Measurements from ENCODE around the gene HUWE1. TPM values are rescaled to one million over a fixed set of nuclear protein-coding genes. Genes with fewer than 3 reads are reported as not detected.

Gene HUWE1
- total and polyA plus RNA-seq, 10 donors, result 19.1 to 204 (median 136) TPM

GRCh38 chrX:53682885-53683555 is 3.5 kb downstream of the HUWE1 start:
- peak overlapping the region; percentile 40 to 83 (median 54) for H3K4me3 ChIP-seq
- peaks cover 0 to 38% (median 12%) of the 10 kb centered on the region in 6 donors for H3K36me3 ChIP-seq
- H3K27me3 ChIP-seq (replicated peaks in 1 of 7), result no peaks in the 10 kb centered on the region
- intact Hi-C loops (cut with DNase I; ENCODE audit: low total_unique reads), result no loop called here
- peak overlapping the region; percentile 76 to 94 (median 90) for H3K27ac ChIP-seq
- H3K9me3 ChIP-seq, result peaks cover 0 to 3% (median 0%) of the 10 kb centered on the region in 8 donors
- 2 to 41% (median 3%) methylated on average over 23 to 24 of the region's 24 CpGs for WGBS, 5 donors
- TF ChIP-seq POLR2A (IDR thresholded peaks at IDR 0.05) (no peak), POLR2AphosphoS5 (IDR thresholded peaks at IDR 0.05) (peak in 1 of 3 donors; percentile 60)
- TF ChIP-seq, protein P1, sequence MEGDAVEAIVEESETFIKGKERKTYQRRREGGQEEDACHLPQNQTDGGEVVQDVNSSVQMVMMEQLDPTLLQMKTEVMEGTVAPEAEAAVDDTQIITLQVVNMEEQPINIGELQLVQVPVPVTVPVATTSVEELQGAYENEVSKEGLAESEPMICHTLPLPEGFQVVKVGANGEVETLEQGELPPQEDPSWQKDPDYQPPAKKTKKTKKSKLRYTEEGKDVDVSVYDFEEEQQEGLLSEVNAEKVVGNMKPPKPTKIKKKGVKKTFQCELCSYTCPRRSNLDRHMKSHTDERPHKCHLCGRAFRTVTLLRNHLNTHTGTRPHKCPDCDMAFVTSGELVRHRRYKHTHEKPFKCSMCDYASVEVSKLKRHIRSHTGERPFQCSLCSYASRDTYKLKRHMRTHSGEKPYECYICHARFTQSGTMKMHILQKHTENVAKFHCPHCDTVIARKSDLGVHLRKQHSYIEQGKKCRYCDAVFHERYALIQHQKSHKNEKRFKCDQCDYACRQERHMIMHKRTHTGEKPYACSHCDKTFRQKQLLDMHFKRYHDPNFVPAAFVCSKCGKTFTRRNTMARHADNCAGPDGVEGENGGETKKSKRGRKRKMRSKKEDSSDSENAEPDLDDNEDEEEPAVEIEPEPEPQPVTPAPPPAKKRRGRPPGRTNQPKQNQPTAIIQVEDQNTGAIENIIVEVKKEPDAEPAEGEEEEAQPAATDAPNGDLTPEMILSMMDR (IDR thresholded peaks at IDR 0.05 in 8 of 11, conservative IDR thresholded peaks at IDR 0.05 in 3 of 11), result no peak
- H3K4me1 ChIP-seq, result peaks cover 2 to 52% (median 29%) of the 10 kb centered on the region in 6 donors
- DNase-seq, result no peak

- Histone ChIP-seq H3K4me1 (peaks cover 2 to 57% (median 27%) of the 10 kb centered on the region in 6 donors), H3K27ac (no peak overlapping the region), H3K27me3 (replicated peaks in 1 of 7) (no peaks in the 10 kb centered on the region), H3K36me3 (peaks cover 0 to 48% (median 12%) of the 10 kb centered on the region in 6 donors), H3K4me3 (no peak overlapping the region), H3K9me3 (peaks cover 0 to 3% (median 0%) of the 10 kb centered on the region in 8 donors)
- 58 to 71% (median 66%) methylated on average over 3 of the region's 3 CpGs for WGBS, 5 donors
- DNase-seq, result no peak
- TF ChIP-seq POLR2A (IDR thresholded peaks at IDR 0.05), result no peak
- TF ChIP-seq, protein P1 (IDR thresholded peaks at IDR 0.05 in 8 of 11, conservative IDR thresholded peaks at IDR 0.05 in 3 of 11), result no peak
- TF ChIP-seq POLR2AphosphoS5 (IDR thresholded peaks at IDR 0.05), result no peak
- intact Hi-C loops (cut with DNase I; ENCODE audit: low total_unique reads), result no loop called here
Measured at GRCh38 chrX:53681661-53682060, 4.9 kb downstream of the HUWE1 start.

- H3K9me3 ChIP-seq, result no peaks in the 10 kb centered on the region
- no peak for TF ChIP-seq POLR2AphosphoS5 (IDR thresholded peaks at IDR 0.05)
- TF ChIP-seq POLR2A (IDR thresholded peaks at IDR 0.05), result no peak
- TF ChIP-seq, protein P1 (IDR thresholded peaks at IDR 0.05 in 8 of 11, conservative IDR thresholded peaks at IDR 0.05 in 3 of 11), result peak in 1 of 11 experiments; percentile 19
- H3K4me3 ChIP-seq, result no peak overlapping the region
- peaks cover 0 to 73% (median 19%) of the 10 kb centered on the region in 6 donors for H3K36me3 ChIP-seq
- H3K27ac ChIP-seq, result no peak overlapping the region
- intact Hi-C loops (cut with DNase I; ENCODE audit: low total_unique reads), result no loop called here
- H3K4me1 ChIP-seq, result peaks cover 0 to 58% (median 14%) of the 10 kb centered on the region in 6 donors
- no peaks in the 10 kb centered on the region for H3K27me3 ChIP-seq (replicated peaks in 1 of 7)
- no peak for DNase-seq
Measured at GRCh38 chrX:53678667-53679066, 7.9 kb downstream of the HUWE1 start.

DNA sequence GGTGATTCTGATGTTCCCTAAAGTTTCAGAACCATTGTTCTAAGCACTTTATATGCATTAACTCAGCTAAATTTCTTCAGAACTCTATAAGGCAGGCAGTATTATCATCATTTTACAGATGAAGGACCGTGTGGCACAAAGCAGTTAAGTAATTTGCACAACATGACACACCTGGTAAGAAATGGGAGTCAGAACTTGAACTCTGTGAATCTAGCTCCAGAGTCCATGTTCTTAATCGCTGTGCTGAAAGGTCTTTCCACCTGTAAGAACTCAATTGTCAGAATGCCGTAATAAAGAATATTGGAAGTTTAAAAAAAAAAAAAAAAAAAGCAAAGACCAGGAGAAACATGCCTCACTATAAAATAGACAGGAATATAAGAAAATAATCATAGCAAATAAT is 9.2 kb downstream of the HUWE1 start:
- no peak overlapping the region for H3K4me3 ChIP-seq
- TF ChIP-seq POLR2AphosphoS5 (IDR thresholded peaks at IDR 0.05) (no peak), POLR2A (IDR thresholded peaks at IDR 0.05) (no peak)
- TF ChIP-seq, protein P1 (IDR thresholded peaks at IDR 0.05 in 8 of 11, conservative IDR thresholded peaks at IDR 0.05 in 3 of 11), result no peak
- intact Hi-C loops (cut with DNase I; ENCODE audit: low total_unique reads), result no loop called here
- DNase-seq, result no peak
- H3K36me3 ChIP-seq, result peaks cover 0 to 84% (median 21%) of the 10 kb centered on the region in 6 donors
- H3K9me3 ChIP-seq, result no peaks in the 10 kb centered on the region
- H3K4me1 ChIP-seq, result peaks cover 0 to 50% (median 8%) of the 10 kb centered on the region in 6 donors
- H3K27me3 ChIP-seq (replicated peaks in 1 of 7), result no peaks in the 10 kb centered on the region
- no peak overlapping the region for H3K27ac ChIP-seq
- WGBS, 5 donors, result 73 to 95% (median 87%) methylated on average over 3 of the region's 3 CpGs
